Mesenchymal stem cell (in vitro differentiated cells and primary cell): ENCODE measurements around the gene ILKAP.

Experiments used
- DNase-seq: peaks from one replicate; pipeline ENCODE4 v3.0.0-alpha.2; 2013
- H2AFZ ChIP-seq: one replicate; pipeline ENCODE4 v1.6.1; 2013; ENCODE audit warnings: low read depth, mild to moderate bottlenecking, control low read depth, inconsistent platforms, low read length, moderate library complexity
- H2AK5ac ChIP-seq: 2 replicates; pipeline ENCODE4 v1.6.1; 2013; ENCODE audit warnings: low read length, moderate library complexity, mild to moderate bottlenecking, inconsistent platforms; ENCODE audit not compliant: severe bottlenecking
- H2BK120ac ChIP-seq: one replicate; pipeline ENCODE4 v1.6.1; 2013; ENCODE audit warnings: low read depth, mild to moderate bottlenecking, inconsistent platforms, low read length, moderate library complexity
- H2BK12ac ChIP-seq, 2 experiments: one replicate each; pipeline ENCODE4 v1.6.1; 2013; ENCODE audit warnings: inconsistent platforms in 2 of 2, low read length in 2 of 2, mild to moderate bottlenecking in 2 of 2, moderate library complexity in 2 of 2, control low read depth in 1 of 2
- H2BK15ac ChIP-seq: one replicate; pipeline ENCODE4 v1.6.1; 2013; ENCODE audit warnings: mild to moderate bottlenecking, low read depth, inconsistent platforms; ENCODE audit not compliant: poor library complexity, severe bottlenecking
- H2BK5ac ChIP-seq: 2 replicates; pipeline ENCODE4 v1.6.1; 2013; ENCODE audit warnings: low read depth, mild to moderate bottlenecking, low read length, control low read depth, inconsistent platforms; ENCODE audit not compliant: poor library complexity, severe bottlenecking
- H3K14ac ChIP-seq, 2 experiments: one replicate each; pipeline ENCODE4 v1.6.1; 2013; ENCODE audit warnings: inconsistent platforms in 2 of 2, low read length in 2 of 2, control low read depth in 1 of 2, mild to moderate bottlenecking in 1 of 2, moderate library complexity in 1 of 2
- H3K18ac ChIP-seq, 2 experiments: one replicate each; pipeline ENCODE4 v1.6.1; 2013; ENCODE audit warnings: inconsistent platforms in 2 of 2, low read length in 2 of 2, control low read depth in 1 of 2, low read depth in 1 of 2, mild to moderate bottlenecking in 1 of 2
- H3K23ac ChIP-seq, 2 experiments: one replicate each; pipeline ENCODE4 v1.6.1; 2013; ENCODE audit warnings: inconsistent platforms in 2 of 2, low read length in 2 of 2, mild to moderate bottlenecking in 2 of 2, moderate library complexity in 2 of 2, control low read depth in 1 of 2
- H3K27ac ChIP-seq: 2 replicates; pipeline ENCODE4 v1.5.1; 2013; ENCODE audit warnings: mild to moderate bottlenecking, moderate library complexity, low read length, control low read depth, inconsistent platforms; ENCODE audit not compliant: poor library complexity, severe bottlenecking
- H3K27me3 ChIP-seq, 2 experiments: 2 replicates each; pipeline versions ENCODE4 v1.6.1 to v1.7.0; 2013; ENCODE audit warnings: low read length in 2 of 2, mild to moderate bottlenecking in 2 of 2, moderate library complexity in 2 of 2, control low read depth in 1 of 2, inconsistent platforms in 1 of 2; ENCODE audit not compliant: control insufficient read depth in 1 of 2, insufficient read depth in 1 of 2
- H3K36me3 ChIP-seq, 2 experiments: 2 replicates each; pipeline versions ENCODE4 v1.6.1 to v1.7.0; 2013; ENCODE audit warnings: low read length in 2 of 2, control low read depth in 1 of 2, inconsistent platforms in 1 of 2, low read depth in 1 of 2, mild to moderate bottlenecking in 1 of 2; ENCODE audit not compliant: insufficient read depth in 2 of 2, control insufficient read depth in 1 of 2
- H3K4ac ChIP-seq, 2 experiments: one replicate each; pipeline ENCODE4 v1.6.1; 2013; ENCODE audit warnings: inconsistent platforms in 2 of 2, low read length in 2 of 2, mild to moderate bottlenecking in 2 of 2, moderate library complexity in 2 of 2, control low read depth in 1 of 2, low read depth in 1 of 2
- H3K4me1 ChIP-seq: 2 replicates; pipeline ENCODE4 v1.6.1; 2013; ENCODE audit warnings: low read depth, low read length, control low read depth; ENCODE audit not compliant: control insufficient read depth, insufficient read depth
- H3K4me2 ChIP-seq: 2 replicates; pipeline ENCODE4 v1.6.1; 2013; ENCODE audit warnings: low read length, mild to moderate bottlenecking, inconsistent platforms; ENCODE audit not compliant: poor library complexity, severe bottlenecking
- H3K4me3 ChIP-seq, 2 experiments: 2 replicates each; pipeline versions ENCODE4 v1.5.1 to v1.7.0; 2013; ENCODE audit warnings: low read length in 2 of 2, mild to moderate bottlenecking in 2 of 2, control low read depth in 1 of 2, low read depth in 1 of 2; ENCODE audit not compliant: insufficient read depth in 1 of 2
- H3K79me1 ChIP-seq: replicated peaks from 2 replicates; pipeline ENCODE4 v1.6.1; 2013; ENCODE audit warnings: mild to moderate bottlenecking, control low read depth, low read length, inconsistent platforms; ENCODE audit not compliant: poor library complexity, severe bottlenecking
- H3K9ac ChIP-seq: 2 replicates; pipeline ENCODE4 v1.7.0; 2013; ENCODE audit warnings: mild to moderate bottlenecking, low read length, moderate library complexity
- H3K9me3 ChIP-seq: 2 replicates; pipeline ENCODE4 v1.7.0; 2013; ENCODE audit warnings: mild to moderate bottlenecking, low read length; ENCODE audit not compliant: control insufficient read depth
- H4K8ac ChIP-seq: one replicate; pipeline ENCODE4 v1.6.1; 2013; ENCODE audit warnings: inconsistent platforms, mild to moderate bottlenecking, low read length, moderate library complexity
- H4K91ac ChIP-seq: one replicate; pipeline ENCODE4 v1.6.1; 2013; ENCODE audit warnings: mild to moderate bottlenecking, low read length, inconsistent platforms
- WGBS: methylation state at CpG from one replicate; pipeline ENCODE4 v1.1.7; 2013; ENCODE audit warnings: mixed read lengths; 5-methylcytosine and 5-hydroxymethylcytosine counted together

The ILKAP gene

DNA sequence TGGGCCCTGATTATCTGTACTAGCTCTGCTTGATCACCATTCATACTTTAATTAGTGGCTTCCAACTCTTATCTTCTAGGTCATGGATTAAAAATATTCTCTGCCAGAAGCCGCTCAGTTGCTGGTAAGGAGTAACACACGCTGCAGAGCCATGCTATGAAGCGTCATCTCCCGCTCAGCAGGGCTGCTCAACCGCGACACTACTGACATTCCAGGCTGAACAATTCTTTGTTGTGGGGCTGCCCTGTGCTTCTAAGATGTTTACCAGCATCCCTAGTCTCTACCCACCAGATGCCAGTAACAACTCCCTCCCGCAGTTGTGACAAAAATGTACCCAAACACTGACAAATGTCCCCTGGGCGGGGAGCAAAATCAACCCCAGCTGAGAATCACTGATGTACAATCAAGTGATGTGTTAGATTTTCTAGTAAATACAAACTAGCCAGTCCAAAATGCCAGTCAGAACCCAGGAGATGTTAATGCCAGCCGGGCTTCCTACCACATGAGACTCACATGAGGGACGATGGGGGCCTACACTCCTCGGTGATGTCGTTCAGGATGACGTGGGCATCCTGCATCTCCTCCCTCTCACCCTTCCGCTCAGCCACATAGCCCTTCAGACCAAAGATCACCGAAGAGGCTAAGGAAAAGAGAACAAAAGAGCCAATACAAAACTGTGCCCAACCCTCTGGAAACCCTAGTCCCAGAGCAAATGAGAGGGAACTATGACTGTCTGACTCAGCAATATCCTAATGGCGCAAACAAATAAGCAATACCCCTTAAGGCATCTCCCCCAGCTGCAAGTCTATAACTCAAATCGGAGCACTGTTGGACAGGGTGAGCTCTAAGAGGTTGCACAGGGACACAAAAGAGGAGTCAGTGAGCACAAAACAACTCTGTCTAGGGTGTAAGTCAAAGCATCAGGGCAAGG is 15.6 kb downstream of the ILKAP start:
- Histone ChIP-seq H3K18ac (no peak overlapping the region), H2BK12ac (no peak overlapping the region), H4K8ac (no peak overlapping the region), H3K9ac (no peak overlapping the region), H3K4ac (no peak overlapping the region), H3K36me3 (peaks cover 43 to 94% of the 10 kb centered on the region in 2 experiments), H3K14ac (no peak overlapping the region), H3K79me1 (peaks cover 28% of the 10 kb centered on the region), H3K4me2 (no peak overlapping the region), H2AFZ (no peak overlapping the region), H3K23ac (no peak overlapping the region), H3K4me1 (no peaks in the 10 kb centered on the region), H2BK15ac (no peak overlapping the region), H3K4me3 (no peak overlapping the region), H3K9me3 (no peaks in the 10 kb centered on the region), H2BK5ac (no peak overlapping the region), H3K27ac (no peak overlapping the region), H2BK120ac (no peak overlapping the region), H2AK5ac (no peak overlapping the region), H3K27me3 (no peaks in the 10 kb centered on the region), H4K91ac (no peak overlapping the region)
- WGBS, result 93% methylated on average over 15 of the region's 17 CpGs
- DNase-seq, result no peak

DNA sequence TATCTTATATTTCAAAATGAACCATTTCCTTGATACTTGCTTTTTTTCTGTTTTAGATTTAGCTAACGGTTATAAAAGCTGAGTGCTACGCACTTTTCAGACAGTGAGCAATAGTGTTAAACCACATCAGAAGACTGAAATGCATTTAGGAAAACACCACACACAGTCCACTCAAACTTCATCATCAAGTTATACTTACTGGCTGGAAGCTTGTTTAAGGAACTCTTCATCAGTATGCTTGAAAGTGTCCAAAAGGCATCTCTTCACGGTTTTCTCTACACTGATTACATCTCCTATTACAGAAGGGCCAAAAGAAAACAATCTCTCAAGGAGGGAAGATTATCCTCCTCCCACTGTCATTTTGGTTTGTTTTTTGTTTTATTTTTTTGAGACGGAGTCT is 19.7 kb downstream of the ILKAP start:
- 89% methylated on average over 4 of the region's 4 CpGs for WGBS
- H3K79me1 ChIP-seq, result peaks cover 33% of the 10 kb centered on the region

DNA sequence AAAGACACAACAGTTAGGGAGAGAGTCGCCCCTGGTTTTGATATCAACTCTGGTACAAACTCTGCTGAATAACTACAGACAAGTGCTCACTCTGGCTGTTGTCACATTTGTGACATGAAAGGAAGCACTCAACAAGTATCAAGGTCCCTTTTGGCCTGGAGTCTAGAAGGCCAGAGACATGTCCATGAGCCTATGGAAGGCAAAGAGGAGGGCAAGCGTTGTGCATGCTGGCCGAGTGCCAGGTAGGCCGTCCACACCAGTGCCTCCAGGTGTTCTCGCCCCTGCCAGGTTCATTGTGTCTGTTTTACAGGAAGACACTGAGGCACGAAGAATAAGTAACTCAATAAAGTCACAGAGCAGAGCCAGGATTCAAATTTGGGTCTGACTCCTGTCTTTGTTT is 21.1 kb downstream of the ILKAP start:
- no peaks in the 10 kb centered on the region for H3K27me3 ChIP-seq

More for the DNA sequence above, 19.7 kb downstream of the ILKAP start:
- Histone ChIP-seq H3K23ac (no peak overlapping the region), H3K36me3 (peaks cover 51 to 98% of the 10 kb centered on the region in 2 experiments), H3K4me3 (no peak overlapping the region), H3K27ac (no peak overlapping the region), H2BK120ac (no peak overlapping the region), H2BK5ac (no peak overlapping the region), H3K4ac (no peak overlapping the region), H2BK15ac (no peak overlapping the region), H3K14ac (no peak overlapping the region), H3K18ac (no peak overlapping the region), H2BK12ac (no peak overlapping the region), H4K91ac (no peak overlapping the region), H3K9ac (no peak overlapping the region), H2AFZ (no peak overlapping the region), H3K27me3 (no peaks in the 10 kb centered on the region), H3K4me1 (no peaks in the 10 kb centered on the region), H2AK5ac (no peak overlapping the region), H3K4me2 (no peak overlapping the region), H3K9me3 (no peaks in the 10 kb centered on the region), H4K8ac (no peak overlapping the region)
- DNase-seq, result no peak

DNA sequence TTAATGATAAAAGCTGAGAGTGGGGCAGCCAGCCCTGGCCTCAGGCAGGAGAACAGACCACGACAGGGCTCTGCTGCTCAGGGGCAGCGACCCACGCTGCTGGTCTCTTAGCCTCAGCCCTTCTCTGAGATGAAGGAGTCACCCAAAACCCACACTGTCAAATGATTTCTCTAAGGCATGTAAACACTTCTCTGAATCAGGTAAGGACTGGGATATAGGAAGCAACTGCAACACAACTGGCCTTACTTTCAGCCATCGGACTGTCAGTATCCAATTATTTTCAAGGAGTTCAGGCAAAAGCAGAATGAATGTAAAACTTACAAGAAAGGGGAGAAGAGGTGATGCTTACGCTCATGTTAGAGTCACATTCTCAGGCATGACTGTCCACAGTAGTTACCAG is 22.9 kb downstream of the ILKAP start:
- Histone ChIP-seq H3K9ac (no peak overlapping the region), H3K14ac (no peak overlapping the region), H2BK12ac (no peak overlapping the region), H3K4me2 (no peak overlapping the region), H3K23ac (no peak overlapping the region), H3K27ac (no peak overlapping the region), H4K91ac (no peak overlapping the region), H3K18ac (no peak overlapping the region), H4K8ac (no peak overlapping the region), H3K9me3 (no peaks in the 10 kb centered on the region), H2BK15ac (no peak overlapping the region), H2BK5ac (no peak overlapping the region), H3K4me3 (no peak overlapping the region), H3K4ac (no peak overlapping the region), H2AK5ac (no peak overlapping the region), H3K36me3 (peaks cover 43 to 88% of the 10 kb centered on the region in 2 experiments), H2AFZ (no peak overlapping the region), H3K79me1 (peaks cover 29% of the 10 kb centered on the region), H3K27me3 (no peaks in the 10 kb centered on the region), H3K4me1 (no peaks in the 10 kb centered on the region), H2BK120ac (no peak overlapping the region)
- 93% methylated on average over 5 of the region's 5 CpGs for WGBS
- no peak for DNase-seq

More for the DNA sequence above, 21.1 kb downstream of the ILKAP start:
- Histone ChIP-seq H3K79me1 (peaks cover 29% of the 10 kb centered on the region), H3K14ac (no peak overlapping the region), H3K4me1 (no peaks in the 10 kb centered on the region), H4K91ac (no peak overlapping the region), H2BK12ac (no peak overlapping the region), H2BK5ac (no peak overlapping the region), H2BK120ac (no peak overlapping the region), H2AFZ (no peak overlapping the region), H3K23ac (no peak overlapping the region), H3K4me3 (no peak overlapping the region), H3K4me2 (no peak overlapping the region), H3K9ac (no peak overlapping the region), H3K36me3 (peaks cover 48 to 98% of the 10 kb centered on the region in 2 experiments), H3K27ac (no peak overlapping the region), H2BK15ac (no peak overlapping the region), H3K4ac (no peak overlapping the region), H2AK5ac (no peak overlapping the region), H3K9me3 (no peaks in the 10 kb centered on the region), H3K18ac (no peak overlapping the region), H4K8ac (no peak overlapping the region)
- 98% methylated on average over 6 of the region's 6 CpGs for WGBS
- DNase-seq, result no peak
